GM12801 (cell line): Measurements from ENCODE around the gene CENPP.

ENCODE experiments used
- TF ChIP-seq, protein P1 (sequence below): IDR thresholded peaks from one replicate; pipeline ENCODE4 v1.5.1; 2011; ENCODE audit warnings: control low read depth; ENCODE audit not compliant: insufficient read length; ENCODE audit errors: extremely low read depth

The CENPP gene

DNA sequence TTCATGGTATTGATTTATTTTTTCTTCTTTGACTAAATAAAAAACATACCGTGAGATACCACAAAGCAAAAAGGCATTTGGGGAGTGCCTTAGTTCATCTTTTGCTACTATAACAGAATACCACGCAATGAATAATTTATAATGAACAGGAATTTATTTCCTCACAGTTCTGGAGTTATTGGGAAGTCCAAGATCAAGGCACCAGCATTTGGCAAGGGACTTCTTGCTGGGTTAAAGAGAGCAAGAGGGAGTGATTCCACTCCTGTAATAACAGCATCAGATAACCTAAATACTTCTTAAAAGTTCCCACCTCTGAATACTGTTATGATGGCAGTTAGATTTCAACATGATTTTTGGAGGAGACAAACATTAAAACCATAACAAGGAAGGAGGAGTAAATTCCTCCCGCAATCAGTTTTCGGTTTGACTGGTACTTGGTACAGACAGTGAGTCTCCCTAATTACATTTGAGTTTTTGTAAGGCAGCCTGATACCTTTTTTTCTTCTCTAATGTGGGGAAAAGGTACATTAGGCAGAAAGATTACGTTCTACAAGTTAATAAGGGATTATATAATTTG is 107.3 kb downstream of the CENPP start:
- TF ChIP-seq, protein P1, sequence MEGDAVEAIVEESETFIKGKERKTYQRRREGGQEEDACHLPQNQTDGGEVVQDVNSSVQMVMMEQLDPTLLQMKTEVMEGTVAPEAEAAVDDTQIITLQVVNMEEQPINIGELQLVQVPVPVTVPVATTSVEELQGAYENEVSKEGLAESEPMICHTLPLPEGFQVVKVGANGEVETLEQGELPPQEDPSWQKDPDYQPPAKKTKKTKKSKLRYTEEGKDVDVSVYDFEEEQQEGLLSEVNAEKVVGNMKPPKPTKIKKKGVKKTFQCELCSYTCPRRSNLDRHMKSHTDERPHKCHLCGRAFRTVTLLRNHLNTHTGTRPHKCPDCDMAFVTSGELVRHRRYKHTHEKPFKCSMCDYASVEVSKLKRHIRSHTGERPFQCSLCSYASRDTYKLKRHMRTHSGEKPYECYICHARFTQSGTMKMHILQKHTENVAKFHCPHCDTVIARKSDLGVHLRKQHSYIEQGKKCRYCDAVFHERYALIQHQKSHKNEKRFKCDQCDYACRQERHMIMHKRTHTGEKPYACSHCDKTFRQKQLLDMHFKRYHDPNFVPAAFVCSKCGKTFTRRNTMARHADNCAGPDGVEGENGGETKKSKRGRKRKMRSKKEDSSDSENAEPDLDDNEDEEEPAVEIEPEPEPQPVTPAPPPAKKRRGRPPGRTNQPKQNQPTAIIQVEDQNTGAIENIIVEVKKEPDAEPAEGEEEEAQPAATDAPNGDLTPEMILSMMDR: no peak

DNA sequence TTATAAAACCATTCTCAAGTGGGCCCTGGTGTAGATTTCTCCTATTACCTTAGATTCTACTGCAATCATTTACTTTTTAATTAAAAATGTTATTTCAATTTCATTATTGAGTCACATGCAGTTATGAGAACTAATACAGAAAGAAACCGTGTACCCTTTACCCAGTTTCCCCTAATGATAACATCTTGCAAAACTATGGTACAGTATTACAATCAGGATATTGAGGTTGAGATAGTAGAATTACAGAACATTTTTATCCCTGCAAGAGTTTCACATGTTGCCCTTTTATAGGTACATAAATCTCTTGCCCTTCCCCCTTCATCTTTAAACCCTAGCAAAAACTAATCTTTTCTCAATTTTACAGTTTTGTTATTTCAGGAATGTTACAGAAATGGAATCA is 109.5 kb downstream of the CENPP start:
- TF ChIP-seq, protein P1: no peak

DNA sequence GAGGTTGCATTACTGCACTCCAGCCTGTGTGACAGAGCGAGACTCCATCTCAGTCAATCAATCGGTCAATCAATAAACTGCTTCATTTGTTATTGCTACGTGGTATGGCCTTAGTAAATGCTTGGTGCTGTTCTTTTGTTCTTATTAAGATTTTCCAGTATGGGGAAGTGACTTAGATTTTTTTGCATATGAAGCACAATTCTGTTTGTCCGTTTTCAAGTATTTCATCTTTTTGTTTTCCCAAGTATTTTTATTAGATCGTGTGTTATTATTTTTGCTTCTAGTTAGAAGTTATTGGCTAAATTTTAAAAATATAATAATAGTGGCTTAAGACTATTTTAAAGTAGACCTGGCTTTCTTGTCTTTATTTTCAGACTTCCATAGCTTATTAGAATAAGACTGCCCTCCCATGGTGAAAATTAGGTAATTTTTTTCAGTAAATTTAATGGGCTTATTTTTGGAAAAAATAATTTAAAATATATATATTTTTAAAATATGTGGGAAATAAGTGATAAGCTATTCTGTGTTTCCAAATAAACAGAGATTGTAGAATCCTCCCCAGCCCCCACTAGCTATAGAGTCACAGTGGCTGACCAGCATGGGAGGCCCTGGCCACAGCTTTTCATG is 113.3 kb downstream of the CENPP start:
- TF ChIP-seq, protein P1: no peak

GRCh38 chr9:92439921-92440750 is 114.4 kb downstream of the CENPP start:
- TF ChIP-seq, protein P1: no peak

- TF ChIP-seq, protein P1: no peak
These were observed 114.9 kb downstream of the CENPP start for GRCh38 chr9:92440751-92441046.

GRCh38 chr9:92444841-92445240 is 119.1 kb downstream of the CENPP start:
- TF ChIP-seq, protein P1: no peak

GRCh38 chr9:92446536-92446935 is 120.8 kb downstream of the CENPP start:
- TF ChIP-seq, protein P1: no peak
